Activated naive CD8-positive, alpha-beta T cell (primary cell): ENCODE measurements around the gene METTL1.
A peak's percentile ranks its signal among the peaks of the same experiment; 100 is the strongest.

Source experiments
- H3K27ac Mint-ChIP-seq: one replicate; pipeline ENCODE4 v1.8.0; 2021; ENCODE audit warnings: mixed read lengths
- H3K27me3 Mint-ChIP-seq: one replicate; pipeline ENCODE4 v1.8.0; 2021; ENCODE audit warnings: mixed read lengths
- H3K36me3 Mint-ChIP-seq: one replicate; pipeline ENCODE4 v1.8.0; 2021; ENCODE audit warnings: mixed read lengths
- H3K4me1 Mint-ChIP-seq: one replicate; pipeline ENCODE4 v1.8.0; 2021; ENCODE audit warnings: low read depth, mixed read lengths
- H3K4me3 Mint-ChIP-seq: one replicate; pipeline ENCODE4 v1.8.0; 2021; ENCODE audit warnings: mild to moderate bottlenecking, mixed read lengths
- H3K9me3 Mint-ChIP-seq: one replicate; pipeline ENCODE4 v1.8.0; 2021; ENCODE audit warnings: low read depth, mixed read lengths

The METTL1 gene

DNA sequence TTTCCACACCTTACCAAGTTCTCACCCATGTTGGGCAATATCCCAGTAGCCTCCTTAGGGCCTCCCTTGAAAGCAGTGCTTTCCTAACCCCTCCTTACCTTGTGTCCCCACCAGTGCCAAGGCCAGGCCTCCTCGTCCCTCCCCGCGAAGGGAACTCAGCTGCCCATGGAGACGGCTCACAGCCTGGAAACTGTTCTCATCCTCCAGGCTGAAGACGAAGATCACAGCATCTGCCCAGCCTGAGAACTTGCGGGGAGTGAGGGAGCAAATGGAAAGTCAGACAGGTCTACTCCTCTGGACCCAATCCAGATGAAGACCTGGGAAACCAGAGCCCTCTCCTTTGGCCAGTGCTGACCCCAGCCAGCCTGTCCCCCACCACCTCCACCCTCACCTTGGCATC is 38.0 kb downstream of the METTL1 start:
- H3K4me1 Mint-ChIP-seq: peaks cover 11% of the 10 kb centered on the region
- H3K27ac Mint-ChIP-seq: no peak overlapping the region
- no peaks in the 10 kb centered on the region for H3K27me3 Mint-ChIP-seq
- no peak overlapping the region for H3K4me3 Mint-ChIP-seq
- H3K9me3 Mint-ChIP-seq: no peaks in the 10 kb centered on the region
- H3K36me3 Mint-ChIP-seq: peaks cover 7% of the 10 kb centered on the region

DNA sequence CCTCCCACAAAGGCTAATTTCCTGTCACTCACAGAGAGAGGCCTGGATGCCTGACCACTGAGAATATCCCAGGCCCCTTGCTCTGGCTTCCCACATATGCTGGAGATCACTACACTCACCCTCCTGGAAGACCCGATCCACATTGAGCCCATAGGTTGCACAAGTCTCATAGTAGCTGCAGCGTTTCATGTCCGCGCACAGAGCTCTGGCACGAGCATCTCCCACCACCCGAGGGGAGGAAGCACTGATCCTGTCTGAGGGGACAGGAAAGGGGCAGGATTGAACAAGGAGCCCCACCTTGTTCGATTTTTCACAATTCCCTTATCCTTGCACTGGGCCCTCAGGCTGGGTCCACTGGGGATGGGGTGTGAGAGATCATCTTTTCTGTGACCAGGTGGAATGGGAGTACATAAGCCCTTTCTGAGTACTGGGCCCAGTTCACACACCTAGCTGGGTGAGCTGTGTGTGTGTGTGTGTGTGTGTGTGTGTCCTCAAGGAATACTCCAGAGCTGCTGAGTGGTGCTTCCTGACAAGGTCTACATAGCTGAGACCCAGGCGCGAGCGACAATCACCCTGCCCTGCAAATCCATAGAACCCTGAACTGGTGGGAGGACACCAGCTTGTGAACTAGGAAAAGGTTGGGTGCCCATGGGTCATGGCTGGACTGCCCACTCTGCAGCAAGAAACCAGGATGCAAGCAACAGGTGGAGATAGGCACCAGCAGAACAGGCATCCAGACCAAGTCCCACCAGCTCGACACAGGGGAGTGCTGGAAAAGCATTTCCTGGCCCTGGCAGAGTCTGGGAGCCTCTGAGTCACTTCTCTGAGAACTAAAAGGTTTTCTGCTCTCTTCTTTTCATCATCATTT is 38.9 kb downstream of the METTL1 start:
- Mint-ChIP-seq H3K4me3 (no peak overlapping the region), H3K27me3 (no peaks in the 10 kb centered on the region), H3K9me3 (no peaks in the 10 kb centered on the region), H3K4me1 (peaks cover 10% of the 10 kb centered on the region), H3K36me3 (peaks cover 7% of the 10 kb centered on the region), H3K27ac (no peak overlapping the region)

DNA sequence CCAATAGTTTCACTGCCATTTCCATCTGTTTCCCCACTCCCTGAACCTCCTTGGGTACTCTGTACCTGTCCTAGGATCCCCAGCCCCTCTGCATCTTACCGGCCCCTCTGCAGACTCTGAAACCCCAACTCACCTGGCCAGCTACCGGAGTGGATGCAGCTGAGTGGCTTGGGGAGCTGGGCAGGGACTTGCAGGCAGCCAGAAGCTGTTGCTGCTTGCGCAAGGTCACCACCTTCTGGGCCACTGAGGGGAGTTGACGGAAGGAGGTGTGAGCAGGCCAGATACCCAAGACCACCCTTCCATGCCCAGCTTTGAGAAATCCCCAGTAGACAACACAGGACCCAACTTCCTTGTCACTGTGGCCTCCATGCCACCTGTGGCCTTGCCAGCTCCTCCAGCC is 39.6 kb downstream of the METTL1 start:
- no peaks in the 10 kb centered on the region for H3K9me3 Mint-ChIP-seq
- H3K4me1 Mint-ChIP-seq: peaks cover 10% of the 10 kb centered on the region
- H3K36me3 Mint-ChIP-seq: peaks cover 9% of the 10 kb centered on the region
- H3K27me3 Mint-ChIP-seq: no peaks in the 10 kb centered on the region
- no peak overlapping the region for H3K4me3 Mint-ChIP-seq
- H3K27ac Mint-ChIP-seq: peak overlapping the region; percentile 22

DNA sequence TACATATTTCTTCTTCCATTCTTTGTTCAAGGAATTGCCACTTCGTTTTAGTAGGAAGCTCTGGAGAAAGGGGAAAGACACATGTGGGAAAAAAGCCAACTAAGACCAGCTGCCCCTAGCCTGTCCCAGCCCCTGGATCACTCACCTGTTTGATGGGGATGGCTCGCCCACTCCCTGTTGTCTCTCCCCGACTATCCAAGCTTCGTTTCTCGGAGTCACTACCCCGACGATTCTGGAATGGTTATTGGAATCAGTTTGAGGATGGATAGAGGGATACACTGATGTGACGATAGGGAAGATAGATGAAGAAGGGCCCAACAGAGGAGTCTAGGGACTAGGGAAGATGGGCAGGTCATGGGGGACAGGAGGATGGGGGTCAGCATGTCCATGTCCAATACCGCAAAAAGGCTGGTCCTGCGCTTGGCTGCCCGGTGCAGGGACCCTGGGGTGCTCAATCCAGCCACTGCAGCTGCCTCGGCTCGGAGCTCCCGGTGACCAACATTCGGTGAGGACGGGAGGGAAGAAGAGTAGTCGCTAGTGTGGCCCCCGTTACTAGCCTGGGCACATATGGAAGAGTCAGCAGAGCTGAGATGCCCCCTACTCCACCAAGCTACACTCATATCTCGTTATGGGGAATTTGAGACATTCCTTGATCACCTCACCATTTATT is 40.4 kb downstream of the METTL1 start:
- Mint-ChIP-seq H3K4me1 (peaks cover 6% of the 10 kb centered on the region), H3K36me3 (peaks cover 9% of the 10 kb centered on the region), H3K27me3 (no peaks in the 10 kb centered on the region), H3K9me3 (no peaks in the 10 kb centered on the region), H3K4me3 (no peak overlapping the region), H3K27ac (peak overlapping the region; percentile 66)

DNA sequence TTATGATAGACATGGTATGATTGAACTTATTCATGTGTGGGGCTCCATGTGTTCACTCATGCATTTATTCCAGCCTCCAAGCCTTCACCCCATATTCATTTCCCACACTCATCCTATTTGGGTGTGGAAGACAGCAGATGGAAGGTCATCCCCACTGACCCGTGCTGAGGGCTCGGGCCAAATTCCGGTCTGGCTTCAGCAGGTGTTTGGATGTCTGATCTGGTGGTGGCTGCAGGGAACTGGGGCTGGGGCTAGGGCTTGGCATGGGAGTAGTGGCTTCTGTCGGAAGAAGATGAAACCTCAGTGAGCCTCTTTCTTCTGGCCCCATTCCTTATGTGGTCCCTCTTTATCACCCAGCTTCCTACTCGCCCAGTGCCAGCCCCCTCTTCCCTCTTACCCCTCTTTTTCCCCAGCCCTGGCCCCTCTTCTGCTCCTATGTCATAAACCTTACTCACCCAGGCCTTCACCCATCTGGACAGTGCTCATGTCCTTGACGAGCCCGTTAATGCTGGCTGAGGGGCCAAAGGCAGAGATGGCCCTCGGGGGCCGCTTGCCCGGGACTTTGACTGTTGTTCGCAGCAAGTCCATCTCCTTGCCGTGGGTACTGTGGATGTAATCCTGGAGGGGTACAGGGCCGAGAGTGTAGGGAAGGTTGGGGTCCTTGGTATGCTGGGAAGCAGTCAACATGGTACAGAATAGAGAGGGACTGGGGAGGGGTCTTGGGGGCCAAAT is 41.4 kb downstream of the METTL1 start:
- no peak overlapping the region for H3K4me3 Mint-ChIP-seq
- H3K27me3 Mint-ChIP-seq: no peaks in the 10 kb centered on the region
- H3K4me1 Mint-ChIP-seq: peaks cover 4% of the 10 kb centered on the region
- no peak overlapping the region for H3K27ac Mint-ChIP-seq
- H3K36me3 Mint-ChIP-seq: peaks cover 9% of the 10 kb centered on the region
- H3K9me3 Mint-ChIP-seq: no peaks in the 10 kb centered on the region

DNA sequence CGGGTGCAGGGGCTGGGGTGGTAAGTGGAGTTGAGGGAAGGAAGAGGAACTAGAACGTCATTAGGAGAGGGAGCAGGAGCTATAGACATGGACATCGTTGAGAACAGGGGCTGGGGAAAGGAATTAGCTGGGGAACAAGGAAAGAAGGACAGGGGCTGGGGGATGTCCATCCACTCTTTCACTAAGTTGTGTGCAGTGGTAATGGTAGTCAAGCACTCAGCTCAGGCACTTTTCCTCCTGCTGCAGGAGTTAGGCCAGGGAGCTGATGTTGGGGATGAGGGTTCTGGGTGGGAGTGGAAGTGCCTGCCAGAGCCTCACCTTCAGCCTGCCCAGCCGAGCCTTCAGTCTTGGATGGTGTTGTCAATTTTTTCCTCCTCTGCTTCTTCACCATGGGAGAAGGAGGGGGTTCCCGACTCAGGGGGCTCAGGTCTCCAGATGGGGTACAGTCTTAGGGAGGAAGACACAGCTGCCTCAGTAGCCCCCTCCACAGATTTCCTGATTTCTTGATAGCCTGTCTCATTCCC is 42.5 kb downstream of the METTL1 start:
- H3K9me3 Mint-ChIP-seq: no peaks in the 10 kb centered on the region
- H3K27me3 Mint-ChIP-seq: no peaks in the 10 kb centered on the region
- peaks cover 6% of the 10 kb centered on the region for H3K36me3 Mint-ChIP-seq
- H3K4me1 Mint-ChIP-seq: peaks cover 6% of the 10 kb centered on the region
- H3K27ac Mint-ChIP-seq: no peak overlapping the region
- no peak overlapping the region for H3K4me3 Mint-ChIP-seq

DNA sequence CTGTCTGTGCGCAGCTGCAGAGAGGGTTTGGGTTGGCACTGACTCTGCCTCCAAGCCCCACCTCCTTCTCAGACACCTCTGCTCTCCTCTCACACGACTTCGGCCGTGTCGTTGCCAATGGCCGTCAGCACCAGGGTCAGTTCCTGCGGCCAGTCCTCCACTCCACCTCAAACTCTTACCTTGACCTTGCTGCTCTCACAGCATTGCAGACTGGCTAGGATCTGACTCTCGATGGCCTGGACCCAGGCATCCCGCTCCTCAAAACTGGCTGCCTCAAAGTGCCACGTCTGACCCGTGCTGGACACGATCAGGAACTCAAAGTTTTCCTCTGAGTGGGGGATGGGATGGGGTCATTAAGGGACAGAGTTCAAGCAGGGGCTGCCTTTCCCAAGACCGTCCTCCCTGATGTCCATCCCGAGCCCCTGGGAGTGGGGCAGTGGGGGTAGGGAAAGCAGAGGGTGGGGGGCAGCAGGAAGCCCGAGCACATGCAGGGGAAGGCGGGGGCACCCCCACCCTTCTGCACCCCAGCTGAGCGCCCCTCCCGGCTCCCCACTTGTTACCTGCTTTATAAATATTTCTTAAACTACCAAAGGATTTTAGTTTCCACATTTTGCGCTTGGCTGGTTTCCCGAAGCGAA is 44.0 kb downstream of the METTL1 start:
- Mint-ChIP-seq H3K4me3 (no peak overlapping the region), H3K27me3 (no peaks in the 10 kb centered on the region), H3K36me3 (peaks cover 4% of the 10 kb centered on the region), H3K4me1 (peaks cover 7% of the 10 kb centered on the region), H3K27ac (no peak overlapping the region), H3K9me3 (no peaks in the 10 kb centered on the region)

DNA sequence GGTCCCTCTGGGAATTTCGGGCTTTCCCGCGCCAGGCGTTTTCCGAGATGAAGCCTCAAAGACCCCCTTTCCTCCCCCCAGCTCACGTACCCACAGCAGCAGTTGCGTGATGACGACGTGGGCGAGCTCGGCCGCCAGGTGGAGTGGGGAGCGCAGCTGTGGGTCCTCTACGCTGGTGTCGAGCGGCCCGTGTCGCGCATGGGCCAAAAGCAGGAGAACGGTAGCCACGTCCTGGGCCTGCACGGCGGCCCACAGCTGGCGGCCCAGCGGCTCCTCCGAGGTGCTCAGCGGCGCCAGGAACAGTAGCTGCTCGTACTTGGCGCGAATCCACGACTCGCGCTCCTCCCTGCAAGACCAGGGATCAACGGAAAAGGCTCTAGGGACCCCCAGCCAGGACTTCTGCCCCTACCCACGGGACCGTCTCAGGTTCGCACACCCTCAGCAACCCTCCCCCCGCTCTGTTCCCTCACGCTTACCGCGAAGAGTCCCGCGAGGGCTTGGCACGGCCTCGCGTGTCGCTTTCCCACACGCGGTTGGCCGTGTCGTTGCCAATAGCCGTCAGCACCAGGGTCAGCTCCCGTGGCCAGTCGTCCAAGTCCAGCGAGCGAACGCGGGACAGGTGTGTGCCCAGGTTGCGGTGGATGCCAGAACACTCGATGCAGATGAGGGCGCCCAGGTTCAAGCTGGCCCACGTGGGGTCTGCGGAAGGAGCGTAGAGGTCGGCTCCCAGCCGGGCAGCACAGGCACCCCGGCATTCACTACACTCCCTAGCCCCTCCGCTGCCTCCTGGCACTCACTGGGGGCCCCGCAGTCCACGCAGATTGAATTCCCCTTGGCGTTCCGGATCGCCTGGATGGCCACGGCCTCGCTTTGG is 44.8 kb downstream of the METTL1 start:
- peaks cover 10% of the 10 kb centered on the region for H3K4me1 Mint-ChIP-seq
- no peak overlapping the region for H3K4me3 Mint-ChIP-seq
- H3K27ac Mint-ChIP-seq: no peak overlapping the region
- H3K27me3 Mint-ChIP-seq: no peaks in the 10 kb centered on the region
- H3K36me3 Mint-ChIP-seq: peaks cover 4% of the 10 kb centered on the region
- no peaks in the 10 kb centered on the region for H3K9me3 Mint-ChIP-seq

DNA sequence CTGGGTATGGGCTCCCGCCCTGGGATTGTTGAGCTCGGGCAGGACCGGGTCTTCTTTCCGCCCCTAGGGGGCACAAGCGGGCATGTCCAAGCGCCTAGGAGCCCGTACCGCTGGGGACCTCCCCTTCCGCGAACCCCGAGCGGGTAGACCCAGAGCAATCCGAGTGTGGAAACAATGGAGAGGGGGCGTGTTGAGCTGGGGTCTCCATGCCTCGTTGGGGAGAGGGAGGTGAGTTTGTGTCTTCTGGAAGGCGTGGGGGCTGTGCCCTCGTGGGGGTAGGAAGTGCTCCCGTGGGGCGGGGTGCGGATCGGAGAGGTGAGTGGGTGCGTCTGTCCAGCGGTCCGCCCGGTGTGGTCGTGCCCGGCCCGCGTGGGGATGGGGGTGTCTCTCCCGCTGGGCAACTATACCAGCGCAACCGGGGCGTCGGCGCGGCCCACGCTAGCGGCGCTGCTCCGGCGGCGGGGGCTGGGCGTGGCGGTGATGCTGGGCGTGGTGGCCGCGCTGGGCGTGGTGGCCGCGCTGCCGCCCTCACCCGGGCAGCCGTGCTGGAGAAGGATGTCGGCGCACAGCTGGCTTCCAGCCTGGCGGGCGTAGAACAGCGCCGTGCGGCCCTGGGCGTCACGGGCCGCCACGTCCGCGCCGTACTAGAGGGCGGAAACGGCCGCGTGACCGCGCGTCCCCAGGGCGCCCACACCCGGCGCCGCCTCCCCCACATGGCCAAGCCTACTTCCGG is 45.6 kb downstream of the METTL1 start:
- Mint-ChIP-seq H3K36me3 (peaks cover 2% of the 10 kb centered on the region), H3K4me3 (peak overlapping the region; percentile 32), H3K27me3 (no peaks in the 10 kb centered on the region), H3K9me3 (no peaks in the 10 kb centered on the region), H3K27ac (no peak overlapping the region), H3K4me1 (peaks cover 16% of the 10 kb centered on the region)

DNA sequence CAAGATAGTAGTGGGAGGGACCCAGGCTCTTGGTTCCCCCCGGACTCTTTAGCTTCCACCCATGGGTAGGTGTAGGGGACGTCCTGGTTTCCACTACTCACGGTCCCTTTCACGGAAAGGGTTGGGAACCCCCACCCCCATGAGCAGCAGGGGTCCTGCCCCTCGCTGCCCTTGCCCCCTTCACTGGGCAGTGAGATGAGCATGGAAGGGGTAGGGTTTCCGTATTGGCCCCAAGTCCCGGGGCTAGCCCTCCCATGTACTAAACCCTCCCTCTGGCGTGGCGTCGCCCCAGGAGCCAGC is 46.1 kb downstream of the METTL1 start:
- Mint-ChIP-seq H3K36me3 (peaks cover 2% of the 10 kb centered on the region), H3K27ac (no peak overlapping the region)

DNA sequence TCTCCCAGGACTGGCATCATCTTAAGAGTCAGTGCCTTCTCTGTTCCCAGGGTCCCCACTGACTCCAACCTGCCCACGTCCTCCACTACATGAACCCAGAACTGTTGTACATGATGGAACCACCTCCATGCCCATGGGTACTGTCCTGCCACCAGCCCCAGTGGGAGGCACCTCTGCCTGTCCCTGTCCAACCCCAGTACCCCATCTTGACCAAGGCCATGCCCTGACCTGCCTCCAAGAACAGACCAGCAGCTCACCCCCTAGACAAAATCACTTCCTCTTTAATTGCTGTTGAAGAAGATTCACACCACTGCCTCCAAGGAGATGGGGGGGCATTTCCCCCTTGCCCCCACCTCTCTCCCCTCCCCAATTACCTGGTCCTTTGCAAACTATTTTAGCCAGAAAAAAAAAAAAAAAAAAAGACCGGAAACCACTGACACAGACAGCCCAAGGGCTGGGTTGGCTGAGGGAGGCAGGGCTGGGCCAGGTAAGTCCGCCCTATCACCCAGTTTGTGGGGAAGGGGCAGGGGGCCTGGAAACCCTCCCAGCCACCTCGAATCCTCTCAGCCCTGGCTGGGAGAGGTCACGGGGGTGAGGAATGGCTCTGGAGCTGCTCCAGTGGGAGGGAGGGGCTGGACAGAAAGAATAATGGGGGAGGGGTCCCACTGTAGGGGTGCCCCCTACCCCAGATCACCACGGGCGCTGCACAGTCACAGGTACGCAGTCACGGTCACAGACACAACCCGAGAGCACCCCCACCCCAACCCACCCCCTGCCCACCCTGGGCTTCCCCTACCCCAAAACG is 46.8 kb downstream of the METTL1 start:
- H3K9me3 Mint-ChIP-seq: no peaks in the 10 kb centered on the region
- H3K4me3 Mint-ChIP-seq: no peak overlapping the region
- no peaks in the 10 kb centered on the region for H3K27me3 Mint-ChIP-seq
- H3K4me1 Mint-ChIP-seq: peaks cover 16% of the 10 kb centered on the region
- H3K27ac Mint-ChIP-seq: peak overlapping the region; percentile 50
- peaks cover 2% of the 10 kb centered on the region for H3K36me3 Mint-ChIP-seq

More for the DNA sequence above, 46.1 kb downstream of the METTL1 start:
- no peak overlapping the region for H3K4me3 Mint-ChIP-seq
- H3K27me3 Mint-ChIP-seq: no peaks in the 10 kb centered on the region
- H3K9me3 Mint-ChIP-seq: no peaks in the 10 kb centered on the region
- peaks cover 16% of the 10 kb centered on the region for H3K4me1 Mint-ChIP-seq

DNA sequence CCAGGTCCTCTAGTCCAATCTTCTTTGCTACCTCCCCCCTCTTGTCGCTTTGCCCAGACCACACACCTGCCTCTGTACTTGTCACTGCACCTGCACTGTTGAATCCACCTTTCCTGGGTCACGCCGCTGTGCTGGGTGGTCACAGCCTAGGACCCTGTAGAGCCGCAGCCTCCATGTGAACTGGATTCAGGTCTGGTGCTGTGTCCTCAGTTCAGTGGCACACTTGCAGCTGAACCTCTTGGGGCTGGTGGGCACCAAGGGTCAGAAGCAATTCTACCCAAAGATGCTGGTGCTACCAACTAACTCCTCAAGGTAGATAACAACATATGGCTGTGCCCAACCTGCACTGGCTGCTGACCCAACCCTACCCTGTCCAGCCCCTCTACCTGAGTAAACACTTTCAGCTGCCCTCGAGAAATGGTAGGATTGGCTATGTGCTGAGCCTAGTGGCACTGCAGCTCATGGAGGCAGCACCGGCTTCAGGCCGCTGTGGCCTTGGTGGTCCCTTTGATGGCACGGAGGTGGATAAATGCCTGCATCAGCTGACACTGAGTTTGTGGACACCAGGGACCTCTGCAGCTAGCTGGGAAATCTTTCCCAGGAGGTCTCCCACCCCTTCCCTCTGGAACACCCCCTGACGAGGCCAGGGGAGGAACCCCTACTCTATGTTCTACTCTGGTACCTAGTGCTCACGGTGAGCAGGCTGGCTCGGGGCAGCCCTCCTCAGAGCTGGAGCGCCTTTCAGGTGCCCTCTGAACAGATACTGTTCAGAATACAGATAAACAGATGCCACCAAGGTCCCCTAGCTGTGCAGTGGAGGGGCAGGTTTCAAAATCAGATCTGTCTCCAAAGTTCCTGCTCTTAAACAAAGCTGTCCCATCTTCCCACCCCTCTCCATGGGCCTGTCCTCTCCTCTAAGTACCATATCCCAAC is 47.6 kb downstream of the METTL1 start:
- no peaks in the 10 kb centered on the region for H3K9me3 Mint-ChIP-seq
- H3K4me1 Mint-ChIP-seq: peaks cover 16% of the 10 kb centered on the region
- H3K4me3 Mint-ChIP-seq: no peak overlapping the region
- peak overlapping the region; percentile 50 for H3K27ac Mint-ChIP-seq
- no peaks in the 10 kb centered on the region for H3K27me3 Mint-ChIP-seq
- H3K36me3 Mint-ChIP-seq: peaks cover 2% of the 10 kb centered on the region
